22Rv1 (cell line): ENCODE measurements around the gene PPM1G.
"Not testable (repeated sequence)": the region's sequence is repeated elsewhere in the genome, so short reads cannot be mapped to it uniquely, and the experiment has no call there.

ENCODE experiments used
- ZFX ChIP-seq: fragments of 450-650 bp; IDR thresholded peaks from 2 replicates; pipeline ENCODE4 v1.6.1; 2017; ENCODE audit warnings: antibody characterized with exemption, borderline replicate concordance
- TF ChIP-seq, protein P1 (sequence below): fragments of 450-650 bp; IDR thresholded peaks from 2 replicates; pipeline ENCODE4 v1.5.1; 2017; ENCODE audit warnings: mild to moderate bottlenecking

DNA sequence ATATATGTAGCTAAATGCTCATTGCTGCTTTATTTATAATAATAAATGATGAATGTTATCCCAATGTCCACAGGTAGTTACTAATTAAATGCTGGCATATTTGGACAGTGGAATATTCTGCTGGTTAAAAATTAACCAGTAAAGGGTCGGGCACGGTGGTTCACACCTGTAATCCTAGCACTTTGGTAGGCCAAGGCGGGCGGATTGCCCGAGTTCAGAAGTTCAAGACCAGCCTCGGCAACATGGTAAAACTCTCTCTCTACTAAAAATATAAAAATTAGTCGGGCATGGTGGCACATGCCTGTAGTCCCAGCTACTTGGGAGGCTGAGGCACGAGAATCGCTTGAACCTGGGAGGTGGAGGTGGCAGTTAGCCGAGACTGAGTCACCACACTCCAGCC lies 15.6 kb upstream of the PPM1G start:
- TF ChIP-seq, protein P1, sequence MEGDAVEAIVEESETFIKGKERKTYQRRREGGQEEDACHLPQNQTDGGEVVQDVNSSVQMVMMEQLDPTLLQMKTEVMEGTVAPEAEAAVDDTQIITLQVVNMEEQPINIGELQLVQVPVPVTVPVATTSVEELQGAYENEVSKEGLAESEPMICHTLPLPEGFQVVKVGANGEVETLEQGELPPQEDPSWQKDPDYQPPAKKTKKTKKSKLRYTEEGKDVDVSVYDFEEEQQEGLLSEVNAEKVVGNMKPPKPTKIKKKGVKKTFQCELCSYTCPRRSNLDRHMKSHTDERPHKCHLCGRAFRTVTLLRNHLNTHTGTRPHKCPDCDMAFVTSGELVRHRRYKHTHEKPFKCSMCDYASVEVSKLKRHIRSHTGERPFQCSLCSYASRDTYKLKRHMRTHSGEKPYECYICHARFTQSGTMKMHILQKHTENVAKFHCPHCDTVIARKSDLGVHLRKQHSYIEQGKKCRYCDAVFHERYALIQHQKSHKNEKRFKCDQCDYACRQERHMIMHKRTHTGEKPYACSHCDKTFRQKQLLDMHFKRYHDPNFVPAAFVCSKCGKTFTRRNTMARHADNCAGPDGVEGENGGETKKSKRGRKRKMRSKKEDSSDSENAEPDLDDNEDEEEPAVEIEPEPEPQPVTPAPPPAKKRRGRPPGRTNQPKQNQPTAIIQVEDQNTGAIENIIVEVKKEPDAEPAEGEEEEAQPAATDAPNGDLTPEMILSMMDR = not testable (repeated sequence)
- not testable (repeated sequence) for TF ChIP-seq ZFX
